GM23338 (cell line): Measurements from ENCODE around the gene ATG4B. TPM values are rescaled to one million over a fixed set of nuclear protein-coding genes. Genes with fewer than 3 reads are reported as not detected.
"Not testable (repeated sequence)": the region's sequence is repeated elsewhere in the genome, so short reads cannot be mapped to it uniquely, and the experiment has no call there.

ENCODE experiments used
- ATAC-seq: fragments of 200-7000 bp; cut with Tn5 transposase; 3 replicates; pipeline ENCODE4 v1.9.1; 2020
- DNase-seq: peaks from one replicate; pipeline ENCODE4 v3.0.0-alpha.2; 2015; ENCODE audit warnings: low spot score
- H2AFZ ChIP-seq: fragments of 200-600 bp; sonication (generic); 2 replicates; pipeline ENCODE4 v1.8.0; 2016; ENCODE audit warnings: antibody characterized with exemption, mild to moderate bottlenecking, moderate library complexity
- H3F3A ChIP-seq: fragments of 200-600 bp; sonication (generic); replicated peaks from 2 replicates; pipeline ENCODE4 v1.8.0; 2017; ENCODE audit warnings: antibody characterized with exemption, mixed run types, low read depth
- H3K27ac ChIP-seq: fragments of 200-600 bp; sonication (generic); 2 replicates; pipeline ENCODE4 v1.6.1; 2016; ENCODE audit warnings: low read depth
- H3K27me3 ChIP-seq: fragments of 200-600 bp; sonication (generic); 2 replicates; pipeline ENCODE4 v1.8.0; 2016; ENCODE audit warnings: mild to moderate bottlenecking, mixed run types, moderate library complexity; ENCODE audit not compliant: insufficient read depth
- H3K36me3 ChIP-seq: fragments of 200-600 bp; sonication (generic); 2 replicates; pipeline ENCODE4 v1.8.0; 2016; ENCODE audit warnings: mild to moderate bottlenecking; ENCODE audit not compliant: insufficient read depth
- H3K4me1 ChIP-seq: fragments of 200-600 bp; sonication (generic); 2 replicates; pipeline ENCODE4 v1.8.0; 2016; ENCODE audit warnings: mild to moderate bottlenecking, moderate library complexity; ENCODE audit not compliant: insufficient read depth
- H3K4me2 ChIP-seq: fragments of 200-600 bp; sonication (generic); 2 replicates; pipeline ENCODE4 v1.7.1; 2017; ENCODE audit warnings: mixed run types
- H3K4me3 ChIP-seq: fragments of 200-600 bp; sonication (generic); 2 replicates; pipeline ENCODE4 v1.6.1; 2016; ENCODE audit warnings: mixed run types
- H3K79me2 ChIP-seq: fragments of 200-600 bp; sonication (generic); replicated peaks from 2 replicates; pipeline ENCODE4 v1.8.0; 2017; ENCODE audit warnings: mild to moderate bottlenecking; ENCODE audit not compliant: insufficient read depth
- H3K9me2 ChIP-seq: fragments of 200-600 bp; sonication (generic); 2 replicates; pipeline ENCODE4 v1.8.0; 2017; ENCODE audit not compliant: insufficient read depth
- H4K20me1 ChIP-seq: fragments of 200-600 bp; sonication (generic); replicated peaks from 2 replicates; pipeline ENCODE4 v1.8.0; 2017; ENCODE audit warnings: mild to moderate bottlenecking; ENCODE audit not compliant: insufficient read depth
- H3K27ac Mint-ChIP-seq: 2 replicates; pipeline ENCODE4 v1.8.0; 2020; ENCODE audit warnings: inconsistent platforms, mild to moderate bottlenecking, moderate library complexity, mixed read lengths
- H3K27me3 Mint-ChIP-seq: 3 replicates; pipeline ENCODE4 v1.8.0; 2022; ENCODE audit warnings: low read depth, mild to moderate bottlenecking, moderate library complexity, mixed read lengths, inconsistent platforms; ENCODE audit not compliant: insufficient read depth, poor library complexity
- H3K36me3 Mint-ChIP-seq: 3 replicates; pipeline ENCODE4 v1.8.0; 2021; ENCODE audit warnings: low read depth, mild to moderate bottlenecking, inconsistent platforms, moderate library complexity, mixed read lengths
- H3K4me1 Mint-ChIP-seq: 3 replicates; pipeline ENCODE4 v1.8.0; 2020; ENCODE audit warnings: mild to moderate bottlenecking, inconsistent platforms, mixed read lengths
- H3K4me3 Mint-ChIP-seq: 3 replicates; pipeline ENCODE4 v1.8.0; 2021; ENCODE audit warnings: moderate library complexity, mild to moderate bottlenecking, inconsistent platforms, mixed read lengths
- H3K9me3 Mint-ChIP-seq: 3 replicates; pipeline ENCODE4 v1.8.0; 2020; ENCODE audit warnings: moderate library complexity, mild to moderate bottlenecking, inconsistent platforms, mixed read lengths
- CREB1 ChIP-seq: fragments of 250-450 bp; sonication (Bioruptor Pico); IDR thresholded peaks from 2 replicates; pipeline ENCODE4 v1.5.0; 2020; ENCODE audit warnings: low read depth, mild to moderate bottlenecking, moderate library complexity
- ETS1 ChIP-seq: IDR thresholded peaks from 2 replicates; pipeline ENCODE4 v1.6.1; 2016; ENCODE audit warnings: antibody characterized with exemption
- JUNB ChIP-seq: IDR thresholded peaks from one replicate; pipeline ENCODE4 v1.6.1; 2016; ENCODE audit warnings: antibody characterized with exemption; ENCODE audit not compliant: unreplicated experiment
- POLR2AphosphoS5 ChIP-seq: IDR thresholded peaks from 2 replicates; pipeline ENCODE4 v1.6.1; 2016; ENCODE audit warnings: antibody characterized with exemption, low read depth
- ZNF114 ChIP-seq: fragments of 250-450 bp; sonication (Bioruptor Pico); IDR thresholded peaks from 2 replicates; pipeline ENCODE4 v1.5.0; 2020; ENCODE audit warnings: mild to moderate bottlenecking, moderate library complexity
- long read RNA-seq: library from polyadenylated mRNA; unstranded; transcript quantifications from one replicate; pipeline ENCODE4 v2.0.0, GENCODE V29; 2020; ENCODE audit not compliant: unreplicated experiment
- polyA plus RNA-seq: library from polyadenylated mRNA; unstranded; fragments of >200 nt; fragmentation: Nextera tagmentation; extraction: Ambion mirVana; gene quantifications from 2 replicates; pipeline ENCODE4 v1.2.1, GENCODE V29; 2016
- total RNA-seq: library from RNA; depleted of rRNA; stranded (reverse); fragments of >200 nt; shearing (Covaris generic); gene quantifications from 2 replicates; pipeline ENCODE4 v1.2.3, GENCODE V29; 2014; rRNA removed

The ATG4B gene
- total RNA-seq (102 and 103 TPM in 2 replicates), polyA plus RNA-seq (104 and 116 TPM in 2 replicates)
- long read RNA-seq, transcript ATG4B-205 (13 exons, 2,878 nt), result major isoform, 29 of 73 reads
- long read RNA-seq, partial matches to known transcripts, result 15 of 73 reads
- long read RNA-seq, other reads (novel, unspliced or antisense), result 18 of 73 reads

- Mint-ChIP-seq H3K36me3 (peaks cover 56% of the 10 kb centered on the region), H3K27ac (peak within 1 kb of the TSS; percentile 80; the same call in 1 of the 2 replicates), H3K9me3 (peaks cover 22% of the 10 kb centered on the region), H3K4me3 (peak within 1 kb of the TSS; percentile 97), H3K27me3 (peaks cover 18% of the 10 kb centered on the region), H3K4me1 (peaks cover 35% of the 10 kb centered on the region)
- H4K20me1 ChIP-seq, result peaks cover 44% of the 10 kb centered on the region
- peak within 1 kb of the TSS; percentile 98 for H3K4me3 ChIP-seq
- peaks cover 80% of the 10 kb centered on the region for H3K79me2 ChIP-seq
- TF ChIP-seq ETS1 (peak; percentile 96), JUNB (no peak), POLR2AphosphoS5 (peak; percentile 87), CREB1 (peak; percentile 97), ZNF114 (0 out of 2 replicates have a peak, but pooled peaks have one; percentile 79)
- peak within 1 kb of the TSS; percentile 92 for H2AFZ ChIP-seq
- peak; percentile 91 for DNase-seq
- no peaks in the 10 kb centered on the region for H3K27me3 ChIP-seq
- peak within 1 kb of the TSS; percentile 99 for H3K4me2 ChIP-seq
- H3F3A ChIP-seq, result peaks cover 21% of the 10 kb centered on the region
- peak; percentile 73 for ATAC-seq
- H3K27ac ChIP-seq, result peak within 1 kb of the TSS; percentile 94
- H3K4me1 ChIP-seq, result peaks cover 21% of the 10 kb centered on the region
- H3K9me2 ChIP-seq, result no peaks in the 10 kb centered on the region
- peaks cover 20% of the 10 kb centered on the region for H3K36me3 ChIP-seq
These were observed at the start of gene ATG4B, which contains the start of gene THAP4 for GRCh38 chr2:241637018-241637794. Gene ATG4B, plus strand, starts transcription at chr2:241637693. Its CDS starts 22 bp downstream, at chr2:241637715. Gene THAP4, minus strand, starts transcription at chr2:241637158. Its CDS starts 141 bp downstream, at chr2:241637017.

GRCh38 chr2:241589863-241590262, 47.6 kb upstream of the ATG4B start:
- not testable (repeated sequence) for H3K27ac ChIP-seq, H3K9me2 ChIP-seq, H3K4me1 ChIP-seq, H3K27me3 Mint-ChIP-seq, H3K79me2 ChIP-seq, H3K4me3 Mint-ChIP-seq, H3K4me2 ChIP-seq, H3K36me3 Mint-ChIP-seq, H3K27ac Mint-ChIP-seq, DNase-seq, H3F3A ChIP-seq, H4K20me1 ChIP-seq, H3K4me3 ChIP-seq, ATAC-seq, H3K4me1 Mint-ChIP-seq, H2AFZ ChIP-seq, H3K27me3 ChIP-seq
- peaks cover 16% of the 10 kb centered on the region for H3K36me3 ChIP-seq
- peaks cover 40% of the 10 kb centered on the region for H3K9me3 Mint-ChIP-seq

- not testable (repeated sequence) for H2AFZ ChIP-seq, H3K4me2 ChIP-seq, H3F3A ChIP-seq, H3K4me1 ChIP-seq, H3K36me3 Mint-ChIP-seq, H3K79me2 ChIP-seq, H3K9me2 ChIP-seq, H3K27ac ChIP-seq, DNase-seq, H3K27me3 ChIP-seq, H3K27me3 Mint-ChIP-seq, H3K27ac Mint-ChIP-seq, H4K20me1 ChIP-seq, ATAC-seq, H3K4me1 Mint-ChIP-seq, H3K4me3 Mint-ChIP-seq, H3K4me3 ChIP-seq
- H3K36me3 ChIP-seq, result peaks cover 16% of the 10 kb centered on the region
- peaks cover 32% of the 10 kb centered on the region for H3K9me3 Mint-ChIP-seq
These were observed 46.7 kb upstream of the ATG4B start for GRCh38 chr2:241590496-241591455.
